ENCODE results near the gene CTIF. TPM values are rescaled to one million over a fixed set of nuclear protein-coding genes. Genes with fewer than 3 reads are reported as not detected.

The CTIF gene
- total RNA-seq, 1 experiment from 2014 or later: 5.0 TPM

DNA sequence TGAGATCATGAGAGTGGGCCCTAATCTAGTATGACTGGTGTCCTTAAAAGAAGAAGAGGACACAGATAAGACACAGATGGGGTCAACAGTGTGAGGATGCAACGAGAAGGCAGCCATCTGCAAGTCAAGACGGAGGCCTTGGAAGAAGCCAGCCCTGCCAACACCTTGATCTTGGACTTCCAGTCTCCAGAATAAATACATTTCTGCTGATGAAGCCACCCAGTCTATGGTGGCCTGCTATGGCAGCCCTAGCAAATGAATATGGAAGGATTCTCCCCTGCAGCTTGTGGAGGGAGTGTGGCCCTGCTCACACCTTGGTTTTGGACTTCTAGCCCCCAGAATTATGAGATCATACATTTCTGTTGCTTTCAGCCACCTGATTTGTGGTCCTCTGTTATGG is 12.3 kb downstream of the CTIF start:
- DNase-seq (ENCODE audit: low spot score): no peak

DNA sequence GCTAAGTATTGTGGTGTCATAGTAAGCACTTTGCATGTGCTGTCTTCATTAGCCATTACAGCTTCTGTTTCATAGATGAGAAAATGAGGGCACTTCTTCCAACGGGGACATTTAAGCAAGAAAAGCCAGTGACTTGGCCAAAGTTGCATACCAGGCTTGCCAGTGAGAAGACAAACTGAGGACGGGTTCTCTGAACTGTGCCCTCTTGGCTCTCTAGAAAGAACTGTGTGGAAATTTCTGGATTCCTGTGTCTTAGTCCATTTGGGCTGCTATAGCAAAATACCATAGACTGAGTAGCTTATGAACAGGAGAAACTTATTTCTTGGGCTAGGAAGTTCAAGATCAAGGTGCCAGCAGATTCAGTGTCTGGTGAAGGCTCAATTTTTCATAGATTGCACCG is 13.3 kb downstream of the CTIF start:
- no peak for DNase-seq (ENCODE audit: low spot score)

DNA sequence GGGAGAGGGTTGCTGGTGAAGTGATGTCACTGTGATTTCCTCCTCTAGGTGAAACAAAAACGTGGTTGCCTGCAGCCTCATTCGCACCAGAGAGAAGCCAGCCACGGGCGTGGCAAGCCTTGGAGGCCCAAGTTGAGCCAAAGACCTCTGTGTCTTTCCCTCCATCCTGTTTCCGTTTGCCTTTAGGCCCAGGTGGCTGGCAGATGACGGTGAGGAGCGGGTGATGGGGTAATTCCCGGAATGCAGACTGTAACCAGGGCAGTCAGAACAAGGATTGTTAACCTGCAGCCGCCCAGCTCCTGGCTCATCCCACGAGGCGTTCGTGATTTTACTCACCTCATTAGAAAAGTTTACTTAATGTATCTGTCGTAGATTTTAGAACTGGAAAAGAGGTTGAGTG is 14.4 kb downstream of the CTIF start:
- DNase-seq (ENCODE audit: low spot score): no peak

DNA sequence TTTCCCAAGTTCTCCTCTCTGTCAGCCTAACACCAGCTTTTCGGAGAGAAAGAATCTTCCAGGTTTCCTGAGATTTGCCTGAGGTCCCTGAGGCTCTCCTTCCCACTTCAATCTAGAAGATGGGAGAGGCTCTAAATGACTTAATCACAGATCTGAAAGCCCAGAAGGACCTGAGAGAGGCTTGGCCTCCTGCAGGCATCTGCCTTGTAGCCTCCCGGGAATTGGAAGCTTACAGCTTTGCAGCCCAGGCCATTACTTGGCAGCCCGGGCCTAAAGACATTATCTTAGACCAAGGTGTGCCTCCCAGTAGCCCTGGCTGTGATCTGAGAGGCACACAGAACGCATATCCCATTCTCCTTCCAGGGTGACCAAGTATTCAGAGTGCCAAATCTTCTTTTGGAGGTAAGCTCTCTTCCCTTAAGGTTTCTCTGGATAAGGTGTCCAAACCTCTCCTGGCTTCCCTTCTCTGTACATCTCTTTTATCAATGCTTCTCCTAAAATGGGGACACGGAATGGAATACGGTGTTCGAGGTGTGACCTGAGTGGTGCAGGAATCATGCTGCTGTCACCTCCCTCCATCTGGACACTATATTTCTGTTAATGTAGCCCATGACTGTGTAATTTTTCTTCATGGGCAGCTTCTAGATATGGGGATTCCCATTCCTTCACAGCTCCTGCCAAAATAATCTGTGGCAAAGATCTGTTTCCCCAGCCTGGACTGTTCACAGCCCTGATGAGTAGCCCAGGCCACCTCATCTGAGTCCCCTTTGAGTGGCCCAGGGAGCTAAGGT is 16.0 kb downstream of the CTIF start:
- DNase-seq (ENCODE audit: low spot score): no peak

DNA sequence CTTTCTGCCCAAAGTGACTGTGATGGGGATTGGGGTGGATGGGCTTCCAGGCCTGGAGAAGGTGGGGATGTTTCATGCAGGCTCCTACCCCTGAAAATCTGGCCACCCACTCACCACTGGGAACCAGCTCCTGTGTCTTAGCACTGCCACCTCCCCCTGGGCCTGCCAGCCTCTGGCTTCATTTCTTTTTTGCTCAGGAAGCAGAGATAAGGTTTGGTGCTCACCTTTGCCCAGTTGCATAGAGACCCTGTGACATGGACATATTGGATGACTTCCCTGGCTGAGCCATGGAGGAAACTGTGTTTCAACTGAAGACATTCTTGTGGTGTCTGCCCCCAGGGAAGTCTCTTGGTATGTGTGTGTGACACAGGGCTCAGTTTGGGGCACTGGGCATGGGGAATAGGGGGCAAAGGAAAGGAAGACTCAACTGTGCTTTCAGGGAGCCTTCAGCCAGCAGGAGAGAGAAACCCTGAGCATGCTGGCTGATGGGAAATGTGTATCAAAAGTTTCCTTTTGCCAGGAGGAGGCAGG is 16.7 kb downstream of the CTIF start:
- no peak for DNase-seq (ENCODE audit: low spot score)

DNA sequence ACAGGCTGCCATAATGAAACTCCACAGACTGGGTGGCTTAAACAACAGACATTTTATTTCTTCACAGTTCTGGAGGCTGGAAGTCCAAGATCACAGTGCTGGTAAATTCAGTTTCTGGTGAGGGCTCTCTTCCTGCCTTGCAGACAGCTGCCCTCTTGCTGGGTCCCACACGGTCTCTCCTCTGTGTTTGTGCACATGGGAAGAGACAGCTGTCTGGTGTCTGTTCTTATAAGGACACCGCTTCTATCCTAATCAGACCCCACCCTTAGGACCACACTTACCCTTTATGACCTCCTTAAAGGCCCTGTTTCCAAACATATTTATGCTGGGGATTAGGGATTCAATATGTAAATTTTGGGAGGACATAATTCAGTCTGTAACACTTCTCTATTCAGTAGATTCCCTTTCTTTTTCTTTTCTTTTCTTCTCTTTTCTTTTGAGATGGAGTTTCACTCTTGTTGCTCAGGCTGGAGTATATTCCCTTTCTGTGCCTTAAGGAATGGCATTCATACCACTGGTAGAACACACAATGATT is 18.9 kb downstream of the CTIF start:
- DNase-seq (ENCODE audit: low spot score): no peak

DNA sequence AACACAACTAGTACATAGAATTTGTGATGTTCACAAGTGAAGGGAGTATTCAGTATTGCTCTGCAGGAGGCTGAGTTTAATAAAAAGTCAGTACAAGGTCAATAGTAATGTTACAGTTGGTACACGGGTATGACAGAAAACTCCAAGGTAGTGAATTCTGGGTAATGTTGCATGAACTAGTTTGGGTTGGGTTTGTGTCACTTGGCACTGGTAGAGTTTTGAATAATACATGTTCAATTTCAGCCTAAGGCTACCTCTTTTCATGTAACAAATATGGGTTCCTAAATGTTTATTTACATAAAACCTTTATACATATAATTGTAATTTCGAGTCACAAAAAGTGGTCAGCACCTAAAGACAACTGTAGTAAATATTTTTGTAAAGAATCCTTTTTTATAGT is 19.4 kb downstream of the CTIF start:
- DNase-seq (ENCODE audit: low spot score): no peak

DNA sequence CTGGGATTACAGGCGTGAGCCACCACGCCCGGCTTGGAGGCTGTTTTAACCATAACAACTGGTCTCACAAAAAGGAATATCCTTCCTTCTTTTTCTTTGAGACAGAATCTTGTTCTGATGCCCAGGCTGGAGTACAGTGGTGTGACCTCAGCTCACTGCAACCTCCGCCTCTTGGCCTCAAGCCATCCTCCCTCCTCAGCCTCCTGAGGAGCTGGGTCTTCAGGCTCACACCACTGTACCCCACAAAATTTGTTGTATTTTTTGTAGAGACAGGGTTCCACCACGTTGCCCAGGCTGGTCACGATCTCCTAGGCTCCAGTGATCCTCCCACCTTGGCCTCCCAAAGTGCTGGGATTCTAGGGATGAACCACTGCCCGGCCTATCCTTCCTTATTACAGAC is 21.7 kb downstream of the CTIF start:
- no peak for DNase-seq (ENCODE audit: low spot score)

DNA sequence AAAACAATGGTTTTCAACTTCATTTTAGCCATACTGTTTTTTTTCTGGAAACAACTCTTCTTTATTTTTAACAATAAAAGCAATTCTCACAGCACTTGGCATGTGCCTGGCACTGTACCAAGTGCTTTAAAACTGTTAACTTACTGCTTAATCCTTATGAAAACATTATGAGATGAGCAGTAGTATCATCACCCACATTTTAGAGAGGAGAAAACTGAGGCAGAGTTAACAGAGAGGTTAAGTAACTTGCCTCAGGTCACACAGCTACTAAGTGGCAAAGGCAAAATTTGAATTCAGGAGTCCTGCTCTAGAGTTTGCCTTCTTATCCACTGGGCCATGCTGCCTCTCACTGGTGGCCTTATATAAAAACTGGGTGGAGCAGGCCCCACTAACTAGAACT is 23.2 kb downstream of the CTIF start:
- no peak for DNase-seq (ENCODE audit: low spot score)

DNA sequence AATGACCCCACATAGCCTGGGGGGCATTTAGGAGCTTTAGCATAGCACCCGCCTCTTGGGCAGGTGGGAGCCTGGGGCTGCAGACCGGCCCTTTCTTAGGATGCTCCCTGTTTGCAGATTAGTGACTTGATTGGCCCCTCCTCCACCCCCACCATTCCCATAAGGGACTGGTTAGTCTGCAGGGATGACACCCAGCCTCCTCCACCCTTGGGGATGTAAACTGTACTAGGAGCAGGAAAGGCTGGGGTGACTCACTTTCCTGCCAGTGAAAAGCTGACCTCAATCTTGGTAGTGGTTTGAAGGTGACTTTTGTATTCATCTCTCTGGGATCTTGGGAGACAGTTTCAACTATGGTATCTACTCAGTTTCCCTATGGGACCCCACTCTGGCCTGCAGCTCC is 24.2 kb downstream of the CTIF start:
- peak; percentile 48 for DNase-seq (ENCODE audit: low spot score)

DNA sequence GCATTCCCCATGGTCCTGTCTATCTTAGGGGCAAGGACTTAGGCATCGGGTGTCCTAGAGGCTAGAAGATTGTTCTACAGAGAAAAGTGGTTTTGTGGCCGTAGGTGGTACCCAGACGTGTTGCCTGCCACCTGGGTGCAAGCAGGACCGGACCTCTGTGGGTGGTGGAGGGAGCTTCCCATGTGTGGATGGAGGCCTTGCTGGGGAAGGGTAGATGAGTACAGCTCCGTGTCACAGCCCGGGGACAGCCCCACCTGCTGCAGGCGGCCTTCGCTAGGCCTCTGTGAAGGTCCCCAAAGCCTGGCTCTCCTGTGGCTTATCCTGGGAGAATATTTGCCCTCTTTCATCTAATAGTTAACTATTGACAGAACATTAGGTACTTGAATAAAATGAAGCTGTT is 25.3 kb downstream of the CTIF start:
- no peak for DNase-seq (ENCODE audit: low spot score)

DNA sequence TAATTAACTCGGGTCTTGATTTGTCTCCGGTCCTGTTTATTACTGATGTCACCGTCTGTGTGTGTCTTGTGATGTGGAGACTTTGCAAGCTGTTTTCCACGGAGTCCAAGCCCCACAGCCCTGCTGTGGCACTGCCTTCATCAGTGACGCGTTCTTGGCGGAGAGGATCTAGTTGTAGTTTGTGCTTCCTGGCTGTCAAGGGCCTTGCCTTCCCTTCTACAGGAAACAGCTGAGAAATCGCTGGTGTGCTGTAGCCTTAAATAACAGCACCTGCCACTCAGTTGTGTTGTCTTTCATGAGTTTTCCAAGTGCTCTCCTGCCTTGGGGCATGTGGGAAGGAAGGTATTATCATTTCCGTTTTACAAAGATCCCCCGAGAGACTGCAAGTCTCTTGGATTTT is 26.3 kb downstream of the CTIF start:
- DNase-seq (ENCODE audit: low spot score): no peak

DNA sequence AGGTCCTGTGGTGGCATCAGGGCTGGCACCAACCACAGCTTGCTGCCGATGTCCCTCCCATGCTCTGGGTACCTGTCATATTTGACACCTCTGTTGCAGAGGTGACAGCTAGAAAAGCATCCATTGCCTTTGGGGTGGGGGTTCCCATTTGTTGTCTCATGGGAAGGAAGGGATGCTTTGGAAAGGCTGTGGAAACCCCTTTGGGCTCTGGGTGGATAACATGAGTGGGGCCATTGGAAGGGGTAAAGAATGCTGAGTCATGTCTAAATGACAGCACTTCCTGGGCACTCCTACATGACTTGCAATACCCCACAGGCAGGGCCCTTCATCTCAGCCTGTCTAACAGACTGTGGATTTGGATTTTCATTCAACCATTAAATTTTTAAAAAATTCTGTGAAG is 27.8 kb downstream of the CTIF start:
- DNase-seq (ENCODE audit: low spot score): no peak

DNA sequence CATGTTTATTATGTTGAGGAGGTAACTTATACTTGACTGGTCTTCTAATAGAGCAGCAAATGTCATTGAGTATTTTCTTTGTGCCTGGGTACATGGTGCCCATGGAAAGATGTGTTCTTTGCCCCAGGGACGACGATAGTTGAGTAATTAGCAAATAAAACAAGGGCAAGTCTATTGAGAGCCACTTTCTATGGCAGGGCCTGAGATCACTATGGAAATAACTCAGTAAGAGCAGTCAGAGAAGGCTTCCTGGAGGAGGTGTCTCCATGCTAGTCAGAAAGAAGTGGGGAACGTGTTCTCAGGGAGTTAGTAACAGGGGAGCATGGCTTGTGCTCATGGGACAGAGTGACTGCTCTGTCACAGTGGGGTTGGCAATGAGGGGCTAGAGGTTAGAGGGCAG is 28.6 kb downstream of the CTIF start:
- no peak for DNase-seq (ENCODE audit: low spot score)

DNA sequence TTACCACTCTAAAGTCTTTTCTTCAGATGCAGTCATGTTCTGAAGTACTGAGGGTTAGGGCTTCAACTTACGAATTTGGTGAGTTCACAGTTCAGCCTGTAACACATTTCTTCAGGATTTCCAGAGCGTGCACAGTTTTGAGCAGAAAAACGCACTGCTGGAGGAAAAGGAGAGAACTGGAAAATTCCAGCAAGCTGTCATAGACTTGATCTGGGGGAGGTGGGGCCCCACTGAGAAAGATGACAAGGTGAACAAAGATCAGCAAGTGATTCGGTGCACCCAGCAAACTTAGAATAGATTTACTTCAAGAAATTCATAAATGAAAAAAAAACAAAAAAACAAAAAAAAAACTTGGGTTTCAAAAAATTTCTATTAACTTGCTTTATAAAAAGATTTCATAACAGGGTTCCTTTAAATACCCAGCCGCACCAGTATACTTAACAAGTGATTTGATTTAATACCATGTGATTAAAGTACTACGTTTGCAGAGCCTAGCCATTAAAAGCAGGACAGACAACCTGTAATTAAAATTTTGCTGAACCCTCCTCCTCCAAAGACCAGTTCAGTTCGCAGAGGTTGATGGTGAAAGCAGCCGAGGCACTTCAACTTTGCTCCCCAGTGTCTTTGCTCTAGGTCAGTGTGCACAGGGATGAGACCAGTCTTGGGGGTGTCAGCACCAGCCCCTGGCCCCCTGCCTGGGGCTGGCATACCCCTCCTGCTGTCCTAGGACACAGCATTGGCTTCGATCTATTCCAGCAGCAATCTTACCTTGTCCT is 30.5 kb downstream of the CTIF start:
- no peak for DNase-seq (ENCODE audit: low spot score)

DNA sequence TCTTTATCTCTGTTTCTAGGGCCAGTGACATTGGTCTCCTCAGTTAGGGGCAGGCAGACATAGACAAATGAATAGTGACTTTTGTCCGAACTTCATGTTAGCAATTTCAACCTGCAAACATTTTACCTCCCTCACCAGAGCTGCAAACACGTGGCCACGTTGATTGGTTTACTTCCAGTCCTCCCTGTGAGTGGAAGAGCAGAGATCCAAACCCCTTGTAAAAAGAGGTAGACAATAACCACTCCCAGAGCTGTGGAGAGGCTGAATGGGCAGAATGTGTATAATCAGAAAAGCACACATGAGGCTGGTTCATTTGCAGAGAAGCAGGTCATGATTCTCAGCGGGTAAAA is 31.1 kb downstream of the CTIF start:
- no peak for DNase-seq (ENCODE audit: low spot score)

DNA sequence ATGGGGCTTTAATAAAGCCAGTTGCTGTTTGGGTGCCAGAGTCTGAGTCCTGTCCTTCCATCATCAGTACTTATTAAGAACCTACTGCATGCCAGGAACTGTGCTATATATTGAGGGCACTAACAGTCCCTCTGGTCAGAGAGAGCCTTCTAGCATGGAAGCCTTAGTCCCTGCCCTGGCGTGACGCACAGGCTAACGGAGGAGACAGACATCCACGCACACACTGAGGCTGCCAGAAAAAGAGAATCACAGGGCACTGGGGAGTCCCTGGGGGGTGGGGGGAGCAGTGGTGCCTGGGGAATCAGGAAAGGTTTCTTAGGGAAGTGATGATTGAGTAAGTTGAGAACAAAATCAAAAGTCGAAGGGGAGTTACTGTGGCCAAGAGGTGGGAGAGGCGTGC is 31.5 kb downstream of the CTIF start:
- DNase-seq (ENCODE audit: low spot score): no peak

DNA sequence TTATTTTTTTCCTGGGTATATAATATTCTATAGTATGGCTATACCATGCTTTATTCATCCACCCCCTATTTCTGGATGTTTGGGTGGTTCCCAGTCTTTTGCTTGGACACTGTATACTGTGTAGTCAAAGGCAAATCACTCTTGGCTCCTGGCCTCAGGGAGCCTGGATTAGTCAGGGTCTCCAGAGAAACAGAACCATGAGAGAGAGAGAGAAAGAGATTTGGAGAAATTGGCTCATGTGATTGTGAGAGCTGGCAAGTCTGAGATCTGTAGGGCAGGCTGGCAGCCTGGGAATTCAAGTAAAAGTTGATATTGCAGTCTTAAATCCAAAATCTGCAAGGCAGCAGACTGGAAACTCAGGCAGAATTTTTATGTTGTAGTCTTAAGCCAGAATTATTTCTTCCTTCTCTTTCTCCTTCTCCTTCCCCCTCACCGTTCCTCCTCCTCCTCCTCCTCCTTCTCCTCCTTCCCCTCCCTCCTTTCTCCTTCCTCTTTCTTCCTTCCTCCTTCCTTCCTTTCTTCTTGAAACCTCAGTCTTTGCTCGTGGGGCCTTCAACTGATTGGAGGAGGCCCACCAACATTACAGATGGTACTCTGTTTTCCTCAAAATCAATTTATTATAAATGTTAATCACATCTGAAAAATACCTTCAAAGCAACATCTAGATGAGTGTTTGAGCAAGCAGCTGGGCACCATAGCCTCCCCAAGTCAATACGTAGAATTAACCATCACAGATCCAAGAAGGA is 33.0 kb downstream of the CTIF start:
- no peak for DNase-seq (ENCODE audit: low spot score)

DNA sequence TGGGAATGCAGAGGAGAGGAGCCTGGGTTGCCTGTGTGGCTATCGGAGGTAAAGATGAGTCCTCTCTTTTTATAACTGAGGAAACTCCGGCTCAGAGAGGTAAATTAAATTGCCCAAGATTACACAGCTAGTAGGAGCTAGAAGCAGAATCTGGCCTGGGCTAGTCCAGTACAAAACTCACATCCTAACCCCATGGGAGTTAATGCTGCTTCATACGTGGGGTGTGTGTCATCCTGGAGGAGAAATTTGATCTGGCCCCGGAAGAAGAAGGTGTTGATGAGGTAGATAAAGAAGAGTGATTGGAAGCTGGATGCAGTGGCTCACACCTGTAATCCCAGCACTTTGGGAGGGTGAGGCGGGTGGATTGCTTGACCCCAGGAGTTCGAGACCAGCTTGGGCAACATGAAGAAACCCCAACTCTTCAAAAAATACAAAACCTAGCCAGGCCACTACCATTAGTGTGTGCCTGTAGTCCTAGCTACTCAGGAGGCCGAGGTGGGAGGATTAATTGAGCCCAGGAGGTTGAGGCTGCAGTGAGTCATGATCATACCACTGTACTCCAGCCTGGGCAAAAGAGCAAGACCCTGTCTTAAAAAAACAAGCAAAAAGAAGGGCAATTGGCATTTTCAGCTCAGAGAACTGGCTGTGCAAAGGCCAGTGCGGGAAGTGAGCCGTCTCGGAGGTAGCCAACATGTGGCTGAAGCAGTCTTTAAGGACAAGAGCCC is 33.7 kb downstream of the CTIF start:
- DNase-seq (ENCODE audit: low spot score): no peak

DNA sequence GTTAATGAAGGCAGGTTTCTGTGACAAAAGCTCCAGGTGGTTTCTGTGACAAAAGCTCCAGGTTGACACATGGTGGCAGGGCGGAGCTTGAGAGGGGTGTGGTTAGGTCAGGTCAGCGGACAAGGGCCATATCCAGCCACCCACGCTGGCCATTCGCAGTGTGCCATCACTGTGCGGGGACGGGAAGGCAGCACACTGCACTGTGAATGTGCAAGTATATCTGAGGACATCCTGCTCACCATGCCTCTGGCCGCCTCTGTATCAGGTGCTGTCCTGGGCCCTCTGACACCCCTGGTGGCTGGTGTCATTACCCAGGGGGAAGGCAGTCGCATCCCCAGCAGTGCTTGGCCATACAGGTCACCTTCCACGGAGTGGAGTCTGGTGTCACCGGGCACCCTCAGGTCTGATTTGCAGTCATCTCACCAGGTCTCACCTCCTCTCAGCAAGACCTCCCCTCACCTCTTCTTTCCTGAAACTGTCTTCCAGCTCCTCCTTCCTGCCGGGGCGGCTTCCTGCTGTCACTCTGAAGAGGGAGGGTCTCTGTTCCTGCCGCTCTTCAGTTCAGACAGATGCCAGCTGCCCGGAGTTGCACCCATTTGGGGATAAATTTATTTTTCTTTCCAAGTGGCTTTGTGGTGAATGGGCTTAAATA is 34.9 kb downstream of the CTIF start:
- no peak for DNase-seq (ENCODE audit: low spot score)

DNA sequence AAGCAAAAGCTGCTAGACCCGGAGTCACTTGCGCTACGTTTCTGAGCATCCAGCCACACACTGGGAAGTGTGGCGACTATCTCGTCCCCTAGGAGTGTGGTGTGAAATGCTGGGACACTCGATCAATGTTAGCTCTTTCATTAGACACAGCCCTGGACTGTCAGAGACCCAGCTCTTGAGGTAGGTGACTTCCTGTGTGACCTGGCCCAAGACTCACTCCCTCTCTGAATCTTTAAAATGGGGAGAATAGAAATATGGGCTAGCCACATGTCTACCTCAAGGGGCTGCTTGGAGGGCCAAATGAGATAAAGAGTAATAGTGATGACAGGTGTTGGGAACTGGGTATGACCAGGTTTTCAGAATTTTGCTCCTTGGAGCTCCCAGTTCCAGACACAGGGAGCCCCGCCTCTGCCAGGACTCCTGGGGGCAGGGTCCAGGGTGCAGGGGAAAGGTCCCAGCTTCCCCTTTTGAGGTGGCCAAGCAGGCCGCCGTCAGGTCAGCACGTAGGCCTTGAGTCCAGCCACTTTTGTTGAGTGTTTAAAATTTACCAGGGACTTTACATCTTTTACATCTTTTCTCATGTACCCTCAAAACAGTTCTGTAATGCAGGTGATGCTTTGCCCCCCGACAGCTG is 36.0 kb downstream of the CTIF start:
- no peak for DNase-seq (ENCODE audit: low spot score)

All from H4 (cell line).